Testis (tissue), 3 donors: ENCODE results near the gene ATP1B1. TPM values are rescaled to one million over a fixed set of nuclear protein-coding genes. Genes with fewer than 3 reads are reported as not detected.

Experiments
- DNase-seq: peaks from one replicate; pipeline ENCODE4 v3.0.0-alpha.2; 2019
- H3K27ac ChIP-seq, 2 donors: fragments of 200-600 bp; sonication (generic); one replicate each; pipeline ENCODE4 v1.5.1; 2019
- H3K27me3 ChIP-seq: fragments of 200-600 bp; sonication (generic); one replicate; pipeline ENCODE4 v1.5.1; 2019
- H3K36me3 ChIP-seq: fragments of 200-600 bp; sonication (generic); one replicate; pipeline ENCODE4 v1.5.1; 2017; ENCODE audit warnings: low read depth; ENCODE audit errors: missing control alignments
- H3K4me1 ChIP-seq: fragments of 200-600 bp; sonication (generic); one replicate; pipeline ENCODE4 v1.5.1; 2019
- H3K4me3 ChIP-seq, 2 donors: fragments of 200-600 bp; sonication (generic); one replicate each; pipeline ENCODE4 v1.5.1; 2017 to 2019
- H3K9me3 ChIP-seq: fragments of 200-600 bp; sonication (generic); one replicate; pipeline ENCODE4 v1.5.1; 2017
- POLR2A ChIP-seq: fragments of 450-650 bp; IDR thresholded peaks from one replicate; pipeline ENCODE4 v1.6.1; 2017; ENCODE audit warnings: antibody characterized with exemption, mild to moderate bottlenecking, moderate library complexity
- WGBS, 2 donors: methylation state at CpG; one replicate each; pipeline ENCODE4 v1.1.5; 2018; 5-methylcytosine and 5-hydroxymethylcytosine counted together
- intact Hi-C: fragments of 100-400 bp; cut with DNase I; formaldehyde crosslinking; loops from one replicate; pipeline ENCODE4 v1.15.1; 2023; ENCODE audit warnings: low total_unique reads
- polyA plus RNA-seq: library from polyadenylated mRNA; stranded (reverse); fragments of 350-450 nt; fragmentation: Illumina TruSeq; extraction: RNeasy Lipid Tissue Mini Kit (QIAGEN cat#74804); gene quantifications from one replicate; pipeline ENCODE4 v1.2.3, GENCODE V29; 2014; ENCODE audit warnings: low read depth, low replicate concordance; ENCODE audit not compliant: insufficient read depth
- total RNA-seq, 2 donors: library from RNA; depleted of rRNA; stranded (reverse); fragments of >200 nt; gene quantifications; one replicate each; pipeline ENCODE4 v1.2.3, GENCODE V29; 2016
- TF ChIP-seq, protein P1 (sequence below), 3 experiments: fragments of 450-650 bp in 2 of 3; fragments of 200-600 bp in 1 of 3; sonication (generic) in 1 of 3; IDR thresholded peaks; one replicate each; pipeline ENCODE4 v1.5.1; 2016 to 2019; ENCODE audit warnings: antibody characterized with exemption in 3 of 3, mild to moderate bottlenecking in 2 of 3, moderate library complexity in 1 of 3

Gene ATP1B1
- total and polyA plus RNA-seq, 3 donors from 2014 or later, result 98.3 to 160 (median 131) TPM

DNA sequence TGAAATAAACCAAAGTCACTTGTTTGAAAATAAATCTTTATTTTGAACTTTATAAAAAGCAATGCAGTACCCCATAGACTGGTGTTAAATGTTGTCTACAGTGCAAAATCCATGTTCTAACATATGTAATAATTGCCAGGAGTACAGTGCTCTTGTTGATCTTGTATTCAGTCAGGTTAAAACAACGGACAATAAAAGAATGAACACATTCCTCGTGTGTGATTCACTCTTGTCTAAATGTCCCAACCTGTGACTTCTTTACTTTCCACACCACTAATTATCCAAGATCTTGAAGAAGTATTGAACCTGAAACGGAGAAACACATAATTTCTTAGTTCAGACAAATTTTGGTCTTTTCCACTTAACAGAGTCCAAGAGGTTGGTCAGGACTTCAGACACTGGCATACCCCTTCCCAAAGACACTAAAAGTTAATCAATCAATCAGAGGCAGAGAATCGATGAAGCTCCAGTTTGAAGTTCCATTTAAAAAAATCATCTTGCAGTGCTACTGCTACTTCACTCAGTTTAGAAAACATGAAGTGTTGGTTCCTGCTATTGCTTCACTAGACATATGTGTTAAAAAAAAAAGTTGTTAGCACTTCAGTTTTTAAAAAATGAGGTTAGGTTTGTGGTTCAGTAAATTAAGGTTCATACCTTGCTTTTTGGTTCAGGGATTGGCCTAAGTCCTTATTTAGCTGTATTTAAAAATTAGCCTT is 26.2 kb downstream of the ATP1B1 start:
- no peak for DNase-seq
- peak overlapping the region in 1 of 2 donors; percentile 7 for H3K27ac ChIP-seq
- H3K27me3 ChIP-seq, result no peaks in the 10 kb centered on the region
- intact Hi-C loops, result no loop called here
- no peaks in the 10 kb centered on the region for H3K9me3 ChIP-seq
- TF ChIP-seq, protein P1, sequence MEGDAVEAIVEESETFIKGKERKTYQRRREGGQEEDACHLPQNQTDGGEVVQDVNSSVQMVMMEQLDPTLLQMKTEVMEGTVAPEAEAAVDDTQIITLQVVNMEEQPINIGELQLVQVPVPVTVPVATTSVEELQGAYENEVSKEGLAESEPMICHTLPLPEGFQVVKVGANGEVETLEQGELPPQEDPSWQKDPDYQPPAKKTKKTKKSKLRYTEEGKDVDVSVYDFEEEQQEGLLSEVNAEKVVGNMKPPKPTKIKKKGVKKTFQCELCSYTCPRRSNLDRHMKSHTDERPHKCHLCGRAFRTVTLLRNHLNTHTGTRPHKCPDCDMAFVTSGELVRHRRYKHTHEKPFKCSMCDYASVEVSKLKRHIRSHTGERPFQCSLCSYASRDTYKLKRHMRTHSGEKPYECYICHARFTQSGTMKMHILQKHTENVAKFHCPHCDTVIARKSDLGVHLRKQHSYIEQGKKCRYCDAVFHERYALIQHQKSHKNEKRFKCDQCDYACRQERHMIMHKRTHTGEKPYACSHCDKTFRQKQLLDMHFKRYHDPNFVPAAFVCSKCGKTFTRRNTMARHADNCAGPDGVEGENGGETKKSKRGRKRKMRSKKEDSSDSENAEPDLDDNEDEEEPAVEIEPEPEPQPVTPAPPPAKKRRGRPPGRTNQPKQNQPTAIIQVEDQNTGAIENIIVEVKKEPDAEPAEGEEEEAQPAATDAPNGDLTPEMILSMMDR (IDR thresholded peaks at IDR 0.05), result no peak
- TF ChIP-seq POLR2A, result no peak
- no peaks in the 10 kb centered on the region for H3K36me3 ChIP-seq
- H3K4me3 ChIP-seq, result no peak overlapping the region
- WGBS, 2 donors, result 79 to 86% methylated on average over 4 of the region's 4 CpGs
- peaks cover 5% of the 10 kb centered on the region for H3K4me1 ChIP-seq

DNA sequence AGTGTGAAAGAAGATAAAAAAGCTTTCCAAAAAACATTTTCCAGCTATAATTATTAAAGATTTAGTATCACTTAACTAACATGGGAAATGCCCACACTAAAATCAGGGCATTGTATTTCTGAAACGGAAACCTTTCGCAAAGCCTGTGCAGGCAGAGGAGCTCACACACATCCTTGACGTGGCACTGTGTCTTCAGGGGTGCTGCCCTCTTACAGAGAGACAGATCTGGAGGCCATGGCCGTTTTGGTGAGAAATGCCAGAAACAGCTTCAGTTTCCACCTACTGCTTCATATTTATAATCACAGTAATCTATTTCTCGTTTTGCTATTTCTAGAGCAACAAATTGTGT is 26.7 kb downstream of the ATP1B1 start:
- Histone ChIP-seq H3K9me3 (no peaks in the 10 kb centered on the region), H3K36me3 (no peaks in the 10 kb centered on the region), H3K4me1 (peaks cover 5% of the 10 kb centered on the region), H3K27me3 (no peaks in the 10 kb centered on the region), H3K4me3 (no peak overlapping the region), H3K27ac (peak overlapping the region in 1 of 2 donors; percentile 7)
- intact Hi-C loops, result no loop called here
- DNase-seq, result no peak
- 50 to 53% methylated on average over 5 of the region's 5 CpGs for whole genome bisulfite sequencing, 2 donors
- TF ChIP-seq POLR2A, result no peak

DNA sequence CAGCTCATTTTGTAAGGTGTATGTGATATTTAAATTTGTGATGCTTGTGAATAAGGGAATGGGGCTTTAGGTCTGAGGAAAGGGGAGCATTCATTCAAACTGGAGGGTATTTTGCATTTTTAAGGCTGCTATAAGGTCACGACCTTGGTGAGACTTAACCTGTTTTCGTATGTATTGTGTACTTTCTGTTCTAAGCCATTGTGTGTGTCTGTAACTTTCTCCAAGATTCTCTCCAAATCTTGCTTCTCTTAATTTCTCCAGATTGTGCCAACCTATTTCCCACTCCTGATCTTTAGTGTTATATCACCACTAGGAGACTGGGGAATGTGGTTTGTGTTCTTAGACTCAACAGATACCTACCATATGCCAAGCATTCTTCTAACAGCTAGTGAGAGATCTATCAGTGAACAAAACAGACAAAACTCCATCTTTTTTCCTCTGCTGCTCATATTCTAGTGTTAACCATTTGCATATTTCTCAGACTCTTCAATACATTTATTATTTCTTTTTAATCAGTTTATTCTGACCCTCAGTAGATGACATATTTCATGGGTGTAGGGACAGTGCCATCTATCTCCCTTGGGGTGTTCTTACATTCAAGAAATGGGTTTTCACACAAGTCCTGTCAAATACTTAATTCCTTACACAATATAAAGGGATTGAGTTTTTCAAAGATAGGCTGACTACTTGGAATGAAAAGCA is 27.5 kb downstream of the ATP1B1 start:
- Histone ChIP-seq H3K27me3 (no peaks in the 10 kb centered on the region), H3K4me1 (peaks cover 5% of the 10 kb centered on the region), H3K4me3 (no peak overlapping the region), H3K9me3 (no peaks in the 10 kb centered on the region), H3K36me3 (no peaks in the 10 kb centered on the region), H3K27ac (no peak overlapping the region)
- DNase-seq, result no peak
- 57 to 69% methylated on average over 2 of the region's 2 CpGs for WGBS, 2 donors
- TF ChIP-seq, protein P1 (IDR thresholded peaks at IDR 0.05), result peak in 2 of 3 experiments; percentile 21 to 38
- no peak for TF ChIP-seq POLR2A
- intact Hi-C loops, result no loop called here

DNA sequence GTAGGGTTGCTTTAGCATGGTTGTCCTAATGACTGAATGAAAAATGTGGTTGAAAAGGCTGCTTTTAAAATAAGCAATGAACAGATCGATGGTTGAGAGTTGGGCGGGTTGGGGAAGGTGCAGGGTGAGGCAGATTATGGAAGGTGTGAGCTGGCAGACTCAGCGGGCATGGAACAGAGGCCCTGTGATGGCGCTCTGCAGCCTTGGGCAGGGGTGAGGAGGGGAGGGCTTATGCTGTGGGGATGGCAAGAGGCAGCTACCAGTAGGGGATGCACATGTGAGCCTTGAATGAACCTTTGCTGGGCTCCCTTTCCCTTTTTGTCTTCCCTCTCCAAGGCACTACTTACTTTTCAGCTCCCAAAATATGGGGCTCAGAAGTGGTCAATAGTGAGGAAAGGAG is 30.9 kb downstream of the ATP1B1 start:
- Histone ChIP-seq H3K27ac (no peak overlapping the region), H3K4me3 (no peak overlapping the region), H3K9me3 (no peaks in the 10 kb centered on the region), H3K27me3 (no peaks in the 10 kb centered on the region), H3K36me3 (no peaks in the 10 kb centered on the region), H3K4me1 (peaks cover 5% of the 10 kb centered on the region)
- intact Hi-C loops, result no loop called here
- no peak for DNase-seq
- WGBS, 2 donors, result 94 to 95% methylated on average over 4 of the region's 4 CpGs
- TF ChIP-seq POLR2A, result no peak
- TF ChIP-seq, protein P1 (IDR thresholded peaks at IDR 0.05), result no peak

DNA sequence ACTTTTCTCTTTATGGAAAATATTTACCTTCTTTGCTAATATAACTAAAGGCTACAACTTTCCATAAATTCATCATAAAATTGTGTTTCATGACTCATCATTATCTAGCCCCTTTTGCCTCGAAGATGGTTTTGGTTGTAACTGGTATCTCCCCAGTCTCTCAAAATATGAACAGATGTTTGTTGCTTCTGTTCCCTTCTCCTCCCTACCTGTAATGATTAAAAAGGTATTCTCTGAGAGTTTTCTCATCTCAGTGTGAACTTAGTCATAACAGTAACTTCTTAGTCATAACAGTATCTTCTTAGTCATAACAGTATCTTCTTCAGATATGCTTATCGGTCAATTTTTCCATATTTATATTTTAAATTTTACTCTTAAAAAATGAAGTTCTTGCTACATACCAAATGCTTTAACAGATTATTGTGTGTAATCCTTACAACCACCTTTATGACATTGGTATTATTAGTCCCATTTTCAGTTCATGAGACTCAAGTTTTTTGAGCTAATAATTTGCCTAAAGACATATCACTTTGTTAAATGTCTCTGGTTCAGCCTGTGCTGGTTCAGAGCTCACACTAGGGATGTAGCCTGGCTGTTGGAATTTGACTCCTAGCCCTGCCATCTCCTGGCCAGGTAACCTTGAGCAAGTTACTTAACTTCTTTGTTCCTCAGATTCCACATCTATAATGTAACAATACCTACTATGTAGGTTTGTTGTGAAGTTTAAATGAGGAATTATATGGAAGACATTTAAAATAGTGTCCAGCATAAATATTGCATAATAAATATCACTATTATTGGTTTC is 32.6 kb downstream of the ATP1B1 start:
- TF ChIP-seq, protein P1 (IDR thresholded peaks at IDR 0.05), result no peak
- TF ChIP-seq POLR2A, result no peak
- Histone ChIP-seq H3K27me3 (no peaks in the 10 kb centered on the region), H3K36me3 (no peaks in the 10 kb centered on the region), H3K4me1 (no peaks in the 10 kb centered on the region), H3K4me3 (no peak overlapping the region), H3K9me3 (no peaks in the 10 kb centered on the region), H3K27ac (no peak overlapping the region)
- WGBS, 2 donors, result 84 to 92% methylated on average over 2 of the region's 2 CpGs
- intact Hi-C loops, result no loop called here
- no peak for DNase-seq
